Spleen (tissue), 7 donors: ENCODE data around the gene NOD1.

Source experiments
- POLR2A ChIP-seq, 3 donors: fragments of 450-650 bp; IDR thresholded peaks; one replicate each; pipeline ENCODE4 v1.5.1; 2017; ENCODE audit warnings: antibody characterized with exemption in 3 of 3, mild to moderate bottlenecking in 1 of 3
- TF ChIP-seq, protein P1 (sequence below), 11 experiments: fragments of 200-600 bp in 7 of 11; fragments of 450-650 bp in 4 of 11; sonication (generic) in 4 of 11; IDR thresholded peaks in 8 of 11; conservative IDR thresholded peaks in 3 of 11; 1 replicate in 7 of 11; 2 replicates in 4 of 11; pipeline versions ENCODE4 v1.4.0 to v1.8.0; 2016 to 2021; ENCODE audit warnings: antibody characterized with exemption in 11 of 11, inconsistent platforms in 4 of 11, mild to moderate bottlenecking in 1 of 11
- donor health status: DM: no; HTN: no; CAD: no; lungs with moderate emphysema.
- donor health status: DM: no; HTN: no; CAD: no.
- donor health status: DM: no; HTN: no; CAD: no.

DNA sequence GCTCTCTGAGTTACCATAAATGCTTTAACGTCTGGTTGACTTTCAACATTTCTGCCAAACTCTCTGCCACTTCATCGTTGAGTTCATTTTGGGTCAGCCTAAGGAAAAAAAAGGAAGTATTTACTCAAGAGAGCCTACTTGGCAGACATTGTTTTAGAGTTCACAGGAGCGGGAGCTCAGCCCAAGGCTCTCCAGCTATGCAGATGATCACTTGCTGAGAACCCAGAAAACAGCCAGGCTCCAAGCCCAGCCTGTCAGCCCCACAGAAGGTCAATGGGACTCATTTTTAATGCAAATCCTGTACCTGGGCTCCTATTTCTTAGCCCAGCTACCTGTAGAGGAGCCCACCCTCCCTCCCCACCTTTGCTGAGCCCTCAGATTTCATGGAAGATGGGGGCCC, 45.5 kb downstream of the NOD1 start:
- TF ChIP-seq, protein P1, sequence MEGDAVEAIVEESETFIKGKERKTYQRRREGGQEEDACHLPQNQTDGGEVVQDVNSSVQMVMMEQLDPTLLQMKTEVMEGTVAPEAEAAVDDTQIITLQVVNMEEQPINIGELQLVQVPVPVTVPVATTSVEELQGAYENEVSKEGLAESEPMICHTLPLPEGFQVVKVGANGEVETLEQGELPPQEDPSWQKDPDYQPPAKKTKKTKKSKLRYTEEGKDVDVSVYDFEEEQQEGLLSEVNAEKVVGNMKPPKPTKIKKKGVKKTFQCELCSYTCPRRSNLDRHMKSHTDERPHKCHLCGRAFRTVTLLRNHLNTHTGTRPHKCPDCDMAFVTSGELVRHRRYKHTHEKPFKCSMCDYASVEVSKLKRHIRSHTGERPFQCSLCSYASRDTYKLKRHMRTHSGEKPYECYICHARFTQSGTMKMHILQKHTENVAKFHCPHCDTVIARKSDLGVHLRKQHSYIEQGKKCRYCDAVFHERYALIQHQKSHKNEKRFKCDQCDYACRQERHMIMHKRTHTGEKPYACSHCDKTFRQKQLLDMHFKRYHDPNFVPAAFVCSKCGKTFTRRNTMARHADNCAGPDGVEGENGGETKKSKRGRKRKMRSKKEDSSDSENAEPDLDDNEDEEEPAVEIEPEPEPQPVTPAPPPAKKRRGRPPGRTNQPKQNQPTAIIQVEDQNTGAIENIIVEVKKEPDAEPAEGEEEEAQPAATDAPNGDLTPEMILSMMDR (IDR thresholded peaks at IDR 0.05 in 8 of 11, conservative IDR thresholded peaks at IDR 0.05 in 3 of 11) = no peak
- TF ChIP-seq POLR2A (IDR thresholded peaks at IDR 0.05) = no peak
